GM21825 (cell line): ENCODE measurements around the gene DTX2.
"Not testable (repeated sequence)": the region's sequence is repeated elsewhere in the genome, so short reads cannot be mapped to it uniquely, and the experiment has no call there.

Experiments
- ATAC-seq: cut with Tn5 transposase; IDR thresholded peaks from one replicate; pipeline ENCODE4 v1.9.1; 2021; ENCODE audit warnings: mild to moderate bottlenecking, moderate library complexity; ENCODE audit not compliant: unreplicated experiment

The DTX2 gene

DNA sequence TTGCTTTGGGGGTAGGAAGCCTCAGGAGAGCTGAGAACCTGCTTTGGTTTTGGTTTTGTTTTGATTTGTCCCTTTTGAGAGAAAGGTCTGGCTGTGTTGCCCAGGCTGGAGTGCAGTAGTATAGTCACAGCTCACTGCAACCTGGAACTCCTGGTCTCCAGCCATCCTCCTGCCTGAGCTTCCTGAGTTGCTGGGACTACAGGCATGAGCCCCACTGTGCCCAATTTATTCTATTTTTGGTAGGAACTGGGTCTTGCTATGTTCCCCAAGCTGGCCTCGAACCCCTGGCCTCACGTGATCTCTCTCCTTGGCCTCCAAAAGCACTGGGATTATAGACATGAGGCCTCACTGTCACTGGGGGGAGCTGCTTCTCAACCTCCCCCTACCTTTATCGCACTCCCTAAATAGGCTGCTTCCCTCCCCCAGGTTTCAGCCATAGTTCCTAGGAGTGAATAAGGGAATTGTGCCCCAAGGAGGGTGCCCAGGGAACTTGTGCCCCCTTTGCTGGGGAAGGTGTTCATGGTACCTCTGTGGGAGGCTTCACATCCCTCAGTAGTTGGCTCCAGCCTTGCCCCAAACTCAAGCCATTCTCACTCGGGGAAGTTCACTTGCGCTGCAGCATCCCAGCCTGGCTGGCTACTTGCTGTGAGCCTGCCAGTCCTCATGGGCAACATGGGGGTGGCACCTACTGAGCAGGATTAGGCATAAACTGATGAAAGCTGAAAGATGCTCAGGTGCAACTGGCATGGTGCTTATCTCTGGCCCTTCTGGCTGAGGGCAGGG lies 18.7 kb upstream of the DTX2 start:
- not testable (repeated sequence) for ATAC-seq

DNA sequence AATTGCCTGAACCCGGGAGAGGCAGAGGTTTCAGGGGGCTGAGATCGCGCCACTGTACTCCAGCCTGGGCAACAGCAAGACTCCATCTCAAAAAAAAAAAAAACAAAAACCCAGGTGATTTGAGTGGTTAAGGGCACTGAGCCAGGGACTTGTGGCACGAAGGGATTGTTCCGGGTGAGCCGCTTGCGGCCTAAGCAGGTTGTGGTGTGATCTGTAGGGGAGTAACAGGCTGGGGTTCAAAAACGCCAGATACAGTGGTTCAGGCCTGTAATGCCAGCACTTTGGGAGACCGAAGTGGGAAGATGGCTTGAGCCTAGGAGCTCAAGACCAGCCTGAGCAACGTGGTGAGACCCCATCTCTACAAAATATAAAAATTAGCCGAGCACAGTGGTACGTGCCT lies 17.7 kb upstream of the DTX2 start:
- ATAC-seq = not testable (repeated sequence)

DNA sequence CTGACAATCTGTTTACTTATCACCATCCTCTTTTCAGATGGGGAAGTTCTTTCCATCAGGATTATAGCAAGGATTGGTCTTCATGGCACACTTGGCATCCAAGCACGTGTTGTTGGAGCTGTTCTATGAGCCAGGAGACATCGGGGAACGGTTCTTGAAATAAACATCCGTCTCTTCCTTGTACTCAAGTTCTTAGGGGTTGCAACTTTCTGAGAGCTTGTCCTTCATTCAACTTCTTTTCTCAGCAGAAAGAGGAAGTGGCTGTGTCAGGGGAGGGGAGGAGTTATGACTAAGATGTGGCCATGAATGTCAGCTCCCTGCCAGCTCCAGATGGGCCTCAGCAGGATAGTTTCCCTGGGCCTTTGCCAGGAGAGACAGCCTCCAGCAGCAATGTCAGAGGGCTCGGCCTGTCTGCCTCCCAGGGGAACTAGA lies 15.9 kb upstream of the DTX2 start:
- ATAC-seq = peak; percentile 87

DNA sequence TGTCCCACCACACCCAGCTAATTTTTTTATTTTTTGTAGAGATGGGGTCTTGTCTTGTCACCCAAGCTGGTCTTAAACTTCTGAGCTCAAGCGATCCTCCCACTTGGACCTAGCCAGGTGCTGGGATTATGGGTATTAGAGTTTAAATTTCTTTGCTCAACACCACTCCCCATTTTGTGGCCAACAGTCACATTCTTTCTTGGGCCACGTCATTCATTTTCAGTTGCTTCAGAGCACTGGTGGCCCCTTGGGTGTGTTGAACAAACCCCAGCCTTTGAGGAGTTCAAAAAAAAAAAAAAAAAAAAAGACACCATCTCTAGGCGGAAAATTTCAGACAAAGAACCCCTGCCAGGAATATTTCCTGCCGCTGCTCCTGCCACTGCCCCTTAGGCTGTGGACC lies 4.5 kb upstream of the DTX2 start:
- ATAC-seq = not testable (repeated sequence)

DNA sequence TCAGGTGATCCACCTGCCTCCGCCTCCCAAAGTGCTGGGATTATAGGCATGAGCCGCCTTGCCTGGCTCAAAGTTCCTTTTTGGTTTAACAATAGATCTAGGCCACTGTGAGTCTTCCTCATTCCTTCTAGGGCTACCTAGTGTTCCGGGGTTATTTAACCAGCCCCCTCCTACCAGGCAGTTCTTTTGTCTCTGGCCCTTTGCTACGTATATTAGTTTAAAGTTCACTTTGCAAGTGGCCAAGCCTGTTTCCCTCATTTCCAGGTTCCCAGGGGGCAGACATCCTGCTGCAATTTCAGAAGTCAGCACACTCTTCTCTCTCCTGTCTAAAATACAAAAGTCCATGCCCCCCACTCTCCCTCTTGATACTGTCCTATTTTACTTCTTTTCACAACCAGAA lies 3.0 kb upstream of the DTX2 start:
- ATAC-seq = not testable (repeated sequence)

DNA sequence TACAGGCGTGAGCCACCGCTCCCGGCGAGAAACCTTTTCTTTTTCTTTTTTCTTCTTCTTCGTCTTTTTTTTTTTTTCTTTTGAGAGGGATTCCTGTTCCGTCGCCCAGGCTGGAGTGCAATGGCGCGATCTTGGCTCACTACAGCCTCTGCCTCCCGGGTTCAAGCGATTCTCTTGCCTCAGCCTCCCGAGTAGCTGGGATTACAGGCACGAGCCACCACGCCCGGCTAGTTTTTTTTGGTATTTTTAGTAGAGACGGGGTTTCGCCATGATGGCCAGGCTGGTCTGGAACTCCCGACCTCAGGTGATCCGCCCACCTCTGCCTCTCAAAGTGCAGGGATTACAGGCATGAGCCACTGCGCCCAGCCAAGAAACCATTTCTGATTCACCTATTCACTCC lies 742 bp upstream of the DTX2 start:
- ATAC-seq = not testable (repeated sequence)

DNA sequence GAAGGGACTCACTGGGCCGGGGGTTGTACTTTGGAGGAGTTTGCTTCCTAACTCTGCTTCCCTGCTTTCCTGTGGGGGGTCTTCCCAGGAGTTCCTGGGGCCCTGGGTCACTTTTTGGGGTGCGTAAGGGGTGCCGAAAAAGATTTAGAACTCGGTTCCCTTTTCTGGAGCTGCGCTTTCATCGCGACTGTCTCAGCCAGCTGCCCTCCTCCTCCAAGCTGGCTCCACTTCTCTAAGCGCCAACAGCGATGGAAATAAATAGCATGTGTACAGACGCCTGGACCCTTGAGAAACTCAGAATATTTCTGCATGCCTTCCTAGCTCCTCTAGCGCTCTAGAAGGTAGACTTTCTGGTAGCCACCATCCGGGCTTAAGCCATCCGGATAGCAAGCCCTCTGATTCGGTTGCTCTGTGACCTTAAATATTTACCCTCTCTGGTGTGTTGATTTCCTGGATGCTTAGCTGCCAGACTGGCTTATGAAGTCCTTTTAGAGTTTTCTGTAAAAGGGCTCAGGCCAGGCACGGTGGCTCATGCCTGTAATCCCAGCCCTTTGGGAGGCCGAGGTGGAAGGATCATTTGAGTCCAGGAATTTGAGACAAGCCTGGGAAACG lies 868 bp downstream of the DTX2 start:
- ATAC-seq = not testable (repeated sequence)

DNA sequence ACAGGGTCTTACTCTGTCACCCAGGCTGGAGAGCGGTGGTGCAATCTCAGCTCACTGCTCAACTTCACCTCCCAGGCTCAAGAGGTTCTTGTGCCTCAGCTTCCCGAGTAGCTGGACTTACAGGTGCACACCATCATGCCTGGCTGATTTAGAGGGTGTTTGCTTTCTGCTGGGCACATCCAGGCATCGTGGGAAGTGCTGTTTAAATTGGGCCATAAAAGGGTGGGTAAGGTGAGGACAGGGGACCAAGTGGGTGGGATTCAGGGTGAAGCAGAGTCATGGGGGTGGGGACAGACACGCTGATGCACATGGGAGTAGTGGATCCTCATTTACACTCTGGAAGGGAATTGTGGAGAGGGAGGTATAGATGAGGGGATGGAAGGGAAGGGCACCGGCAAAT lies 3.5 kb downstream of the DTX2 start:
- ATAC-seq = not testable (repeated sequence)

DNA sequence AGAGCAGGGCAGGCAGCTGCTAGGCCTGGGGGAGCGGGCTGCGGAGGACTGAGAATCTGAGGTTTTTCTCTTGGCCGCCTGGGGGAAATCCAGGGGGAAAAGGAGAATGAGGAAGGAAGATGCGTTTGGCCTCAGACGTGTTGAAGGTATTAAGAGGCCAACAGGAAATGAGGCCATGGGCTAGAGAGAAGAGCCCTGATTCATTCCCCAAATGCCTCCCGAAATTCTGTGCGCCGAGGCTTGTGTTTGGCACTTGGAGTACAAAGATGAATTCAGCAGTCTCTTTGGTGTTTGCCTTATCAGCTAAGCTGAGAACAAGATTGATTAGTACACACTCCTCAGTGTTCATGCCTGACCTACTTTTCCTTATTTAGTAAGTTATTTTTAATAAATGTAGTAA lies 4.4 kb downstream of the DTX2 start:
- ATAC-seq = not testable (repeated sequence)

DNA sequence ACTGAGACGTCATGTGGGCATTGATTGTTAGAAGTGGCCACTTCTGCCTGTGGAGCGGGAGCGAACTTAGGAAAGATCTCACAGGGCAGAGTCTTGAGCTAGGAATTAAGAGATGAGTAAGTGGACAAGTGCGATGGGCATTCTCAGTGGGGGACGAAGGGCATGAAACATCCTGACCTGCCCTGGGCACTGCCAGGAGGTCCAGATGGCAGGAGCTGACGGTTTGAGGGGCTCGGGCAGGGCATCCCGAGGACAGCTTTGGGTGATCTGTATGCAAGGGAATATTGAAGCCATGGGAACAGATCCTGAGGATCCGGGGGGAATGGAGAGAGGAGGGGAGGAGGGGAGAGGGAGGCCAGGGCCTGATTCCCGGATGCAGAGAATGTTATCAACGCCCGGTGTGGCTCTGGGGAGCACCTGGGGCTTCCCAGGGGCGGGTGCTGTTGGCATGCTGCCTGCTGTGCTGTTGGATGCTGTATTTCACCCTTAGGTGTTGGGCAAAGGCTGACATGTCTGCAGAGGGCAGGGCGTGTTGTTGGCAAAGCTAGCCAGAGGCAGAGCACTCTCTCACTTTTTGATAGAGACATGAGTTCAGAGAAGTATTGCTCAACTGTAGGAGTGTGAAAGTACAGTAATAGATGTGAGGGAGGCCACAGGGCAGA lies 6.4 kb downstream of the DTX2 start:
- ATAC-seq = not testable (repeated sequence)

DNA sequence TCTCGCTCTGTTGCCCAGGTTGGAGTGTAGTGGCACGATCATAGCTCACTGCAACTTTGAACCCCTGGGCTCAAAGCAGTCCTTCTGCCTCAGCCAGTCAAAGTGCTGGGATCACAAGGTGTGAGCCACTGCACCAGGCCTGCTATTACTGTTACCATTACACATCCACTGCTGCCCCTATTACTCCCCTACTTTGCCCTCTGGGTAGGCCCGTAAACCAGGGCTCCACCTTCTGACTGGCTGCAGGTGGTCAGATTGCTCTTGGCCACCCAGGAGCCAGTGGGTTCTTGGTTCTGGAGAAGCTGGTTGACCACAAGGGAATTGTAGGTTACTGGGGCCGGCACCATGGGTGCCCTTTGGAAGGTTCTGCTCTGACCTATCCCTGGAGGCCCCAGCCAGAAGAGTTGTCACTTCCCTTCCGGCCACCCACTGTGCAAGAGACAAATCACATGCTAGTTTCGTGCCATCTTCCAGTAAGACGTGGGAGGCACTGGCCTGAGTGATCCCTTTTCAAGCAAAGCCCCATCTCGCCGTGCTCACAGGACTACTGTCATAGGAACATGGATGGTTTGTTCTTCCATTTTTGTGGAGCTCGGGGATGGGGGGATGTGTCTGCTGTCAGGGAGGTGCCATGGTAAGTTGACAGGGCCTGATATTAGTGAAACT lies 10.2 kb downstream of the DTX2 start:
- ATAC-seq = not testable (repeated sequence)

DNA sequence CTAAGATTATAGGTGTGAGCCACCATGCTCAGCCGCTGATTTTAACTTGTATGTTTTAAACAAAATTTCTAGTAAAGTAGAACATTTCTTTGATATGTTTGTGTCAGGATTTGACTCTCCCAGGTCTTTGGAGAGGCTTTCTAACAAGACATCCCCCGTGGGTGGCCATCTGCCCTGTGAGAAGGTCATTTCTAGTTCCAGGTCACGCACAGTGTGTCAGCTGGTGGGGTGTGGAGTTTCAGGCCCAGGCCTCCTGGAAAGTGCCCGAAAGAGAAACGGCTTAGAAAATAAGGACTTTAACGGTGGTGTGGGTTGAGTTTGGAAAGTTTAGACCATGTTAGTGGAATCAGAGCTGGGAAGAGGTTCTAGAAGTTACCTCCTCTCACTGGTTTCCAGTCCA lies 11.6 kb downstream of the DTX2 start:
- ATAC-seq = not testable (repeated sequence)

DNA sequence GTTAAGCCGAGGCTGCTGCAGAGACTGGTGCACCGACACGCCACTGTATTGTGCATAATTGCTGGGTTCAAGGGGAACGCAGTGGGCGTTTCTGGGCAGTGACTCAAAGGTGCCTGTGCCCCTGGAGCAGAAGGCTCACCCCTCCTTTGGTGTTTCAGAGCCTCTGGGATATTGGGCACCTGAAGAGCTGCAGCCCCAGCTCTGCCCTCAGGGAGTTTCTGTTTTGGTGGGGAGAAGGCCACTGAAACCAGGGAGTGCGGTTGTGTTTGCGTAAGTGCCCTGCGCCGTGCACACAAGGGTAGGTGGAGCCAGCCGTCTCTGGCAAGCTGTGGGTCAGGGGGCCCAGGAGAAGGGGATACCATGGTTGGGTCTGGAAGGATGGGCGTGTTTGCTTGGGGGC lies 14.8 kb downstream of the DTX2 start:
- not testable (repeated sequence) for ATAC-seq

DNA sequence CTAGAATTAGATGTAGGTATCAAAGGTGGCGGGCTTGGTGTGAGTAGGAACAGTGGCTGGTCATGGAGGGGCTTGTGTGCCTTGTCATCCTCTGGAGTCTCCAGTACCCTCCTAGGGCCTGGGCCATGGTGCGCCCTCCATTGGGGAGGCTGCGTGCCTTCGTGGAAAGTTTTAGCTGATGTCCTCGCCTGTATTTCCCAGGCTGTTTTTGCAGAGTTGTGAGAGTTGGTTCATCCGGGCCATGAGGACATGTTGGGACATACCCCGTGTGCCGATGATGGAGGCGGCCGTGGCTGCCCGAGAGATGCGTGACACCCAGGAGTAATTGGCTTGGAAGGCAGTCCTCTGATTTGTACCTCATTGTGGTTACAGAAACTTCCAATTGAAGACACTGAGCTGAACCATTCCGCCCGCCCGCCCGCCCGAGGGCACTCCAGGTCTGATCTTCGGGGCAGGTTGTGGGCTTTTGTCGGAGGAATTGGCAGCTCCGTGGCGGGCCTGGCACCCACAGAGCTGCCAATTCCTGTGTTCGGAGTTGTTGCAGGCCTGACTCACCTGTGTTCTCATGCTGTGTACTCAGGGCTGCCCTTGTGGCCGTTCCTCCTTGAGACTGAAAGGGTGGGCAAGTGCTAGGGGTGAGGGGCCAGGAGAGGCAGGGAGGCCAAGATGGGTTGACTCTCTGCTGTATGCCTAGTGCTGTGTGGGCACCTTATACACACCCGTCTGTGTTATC lies 15.4 kb downstream of the DTX2 start:
- ATAC-seq = not testable (repeated sequence)

DNA sequence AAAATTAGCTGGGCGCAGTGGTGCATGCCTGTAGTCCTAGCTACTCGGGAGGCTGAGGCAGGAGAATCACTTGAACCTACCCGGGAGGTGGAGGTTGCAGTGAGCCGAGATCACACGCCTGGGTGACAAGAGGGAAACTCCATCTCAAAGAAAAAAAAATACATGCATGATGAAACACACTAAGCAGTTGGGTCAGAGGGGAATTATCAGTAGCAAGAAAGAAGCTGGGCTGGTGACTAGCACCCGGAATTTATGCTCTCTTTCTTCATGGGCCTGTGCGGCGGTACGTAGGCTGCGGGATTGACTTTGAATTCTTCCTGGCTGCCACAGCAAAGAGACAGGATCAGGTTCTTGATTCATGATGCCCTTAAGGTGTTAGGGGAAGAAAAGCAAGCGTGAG lies 18.1 kb downstream of the DTX2 start:
- not testable (repeated sequence) for ATAC-seq

DNA sequence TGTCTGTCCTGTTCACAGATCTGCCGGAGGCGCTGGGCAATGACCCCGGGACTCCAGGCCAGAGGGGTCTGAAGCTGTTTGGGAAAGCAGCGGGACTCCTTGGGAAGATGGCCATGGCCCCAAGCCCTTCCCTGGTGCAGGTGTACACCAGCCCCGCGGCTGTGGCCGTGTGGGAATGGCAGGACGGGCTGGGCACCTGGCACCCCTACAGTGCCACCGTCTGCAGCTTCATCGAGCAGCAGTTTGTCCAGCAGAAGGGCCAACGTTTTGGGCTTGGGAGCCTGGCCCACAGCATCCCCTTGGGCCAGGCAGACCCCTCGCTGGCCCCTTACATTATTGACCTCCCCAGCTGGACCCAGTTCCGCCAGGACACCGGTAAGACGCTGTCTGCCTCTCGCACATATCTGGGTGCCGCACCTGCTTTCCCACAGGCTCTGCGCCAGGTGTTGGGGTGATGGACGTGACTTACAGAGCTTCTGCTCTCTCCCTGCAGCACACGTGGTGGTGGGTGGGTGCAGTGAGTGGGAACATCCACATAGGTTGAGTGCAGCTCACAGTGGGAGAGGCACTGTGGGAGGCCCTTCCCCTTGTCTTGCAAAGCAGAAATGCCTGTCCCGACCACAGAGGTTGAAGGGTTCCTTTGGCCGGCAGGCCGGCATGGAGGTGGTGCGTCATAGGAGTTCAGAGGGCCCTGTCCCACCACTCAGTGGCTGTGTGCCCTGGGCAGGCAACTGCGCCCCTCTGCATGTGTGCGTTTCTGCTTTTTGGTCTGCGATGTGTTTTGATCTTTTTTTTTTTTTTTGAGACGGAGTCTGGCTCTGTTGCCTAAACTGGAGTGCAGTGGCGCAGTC lies 19.1 kb downstream of the DTX2 start:
- ATAC-seq = not testable (repeated sequence)

DNA sequence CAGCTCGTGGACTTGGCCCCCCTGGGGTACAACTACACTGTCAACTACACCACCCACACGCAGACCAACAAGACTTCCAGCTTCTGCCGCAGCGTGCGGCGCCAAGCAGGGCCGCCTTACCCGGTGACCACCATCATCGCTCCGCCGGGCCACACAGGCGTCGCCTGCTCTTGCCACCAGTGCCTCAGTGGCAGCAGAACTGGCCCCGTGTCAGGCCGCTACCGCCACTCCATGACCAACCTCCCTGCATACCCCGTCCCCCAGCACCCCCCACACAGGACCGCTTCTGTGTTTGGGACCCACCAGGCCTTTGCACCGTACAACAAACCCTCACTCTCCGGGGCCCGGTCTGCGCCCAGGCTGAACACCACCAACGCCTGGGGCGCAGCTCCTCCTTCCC lies 21.2 kb downstream of the DTX2 start:
- ATAC-seq = not testable (repeated sequence)

DNA sequence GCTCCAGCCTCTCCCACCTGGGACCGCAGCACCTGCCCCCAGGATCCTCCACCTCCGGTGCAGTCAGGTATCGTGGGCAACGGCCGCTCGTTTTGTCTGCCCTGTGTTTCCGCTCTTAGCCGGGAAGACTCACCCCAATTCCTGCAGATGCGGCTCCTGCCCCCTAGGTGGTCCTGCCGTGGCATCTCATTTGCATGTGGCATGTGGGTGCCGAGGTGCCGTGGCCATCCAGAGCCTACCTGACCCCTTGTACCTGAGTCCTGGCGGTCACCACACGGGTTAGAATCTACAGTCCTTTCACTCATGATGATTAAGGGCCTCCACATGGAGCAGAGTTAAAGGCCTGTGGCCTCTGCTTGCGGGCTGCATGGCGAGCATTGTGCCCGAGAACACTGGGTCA lies 21.6 kb downstream of the DTX2 start:
- not testable (repeated sequence) for ATAC-seq

DNA sequence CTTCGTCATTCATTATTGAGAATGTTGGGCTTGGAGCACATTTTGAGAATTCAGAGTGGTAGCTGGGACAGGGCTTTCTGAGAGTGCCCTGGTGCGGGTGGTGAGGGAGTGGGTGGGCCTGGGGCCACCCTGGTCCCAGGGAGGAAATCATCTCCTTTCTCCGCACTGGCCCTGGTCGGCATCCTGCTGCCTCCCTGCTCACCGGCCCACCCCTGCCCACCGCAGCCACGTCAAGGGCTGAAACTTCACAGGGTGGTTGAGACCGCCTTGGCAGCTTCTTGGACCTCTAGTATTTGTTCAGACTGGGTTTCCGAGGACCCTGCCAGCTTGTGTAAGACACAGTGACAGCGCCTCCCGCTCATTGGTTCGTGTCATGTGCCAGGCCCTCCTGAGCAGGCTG lies 22.9 kb downstream of the DTX2 start:
- not testable (repeated sequence) for ATAC-seq
